Measurements from ENCODE around the gene FGD3.

The FGD3 gene

GRCh38 chr9:92971121-92971520 is 23.8 kb downstream of the FGD3 start:
- TF ChIP-seq, protein P1, sequence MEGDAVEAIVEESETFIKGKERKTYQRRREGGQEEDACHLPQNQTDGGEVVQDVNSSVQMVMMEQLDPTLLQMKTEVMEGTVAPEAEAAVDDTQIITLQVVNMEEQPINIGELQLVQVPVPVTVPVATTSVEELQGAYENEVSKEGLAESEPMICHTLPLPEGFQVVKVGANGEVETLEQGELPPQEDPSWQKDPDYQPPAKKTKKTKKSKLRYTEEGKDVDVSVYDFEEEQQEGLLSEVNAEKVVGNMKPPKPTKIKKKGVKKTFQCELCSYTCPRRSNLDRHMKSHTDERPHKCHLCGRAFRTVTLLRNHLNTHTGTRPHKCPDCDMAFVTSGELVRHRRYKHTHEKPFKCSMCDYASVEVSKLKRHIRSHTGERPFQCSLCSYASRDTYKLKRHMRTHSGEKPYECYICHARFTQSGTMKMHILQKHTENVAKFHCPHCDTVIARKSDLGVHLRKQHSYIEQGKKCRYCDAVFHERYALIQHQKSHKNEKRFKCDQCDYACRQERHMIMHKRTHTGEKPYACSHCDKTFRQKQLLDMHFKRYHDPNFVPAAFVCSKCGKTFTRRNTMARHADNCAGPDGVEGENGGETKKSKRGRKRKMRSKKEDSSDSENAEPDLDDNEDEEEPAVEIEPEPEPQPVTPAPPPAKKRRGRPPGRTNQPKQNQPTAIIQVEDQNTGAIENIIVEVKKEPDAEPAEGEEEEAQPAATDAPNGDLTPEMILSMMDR (IDR thresholded peaks at IDR 0.05; ENCODE audit: borderline replicate concordance, insufficient read depth, low read depth, low read length): no peak
- no peak overlapping the region for H3K4me3 ChIP-seq (ENCODE audit: low read depth, low read length)

DNA sequence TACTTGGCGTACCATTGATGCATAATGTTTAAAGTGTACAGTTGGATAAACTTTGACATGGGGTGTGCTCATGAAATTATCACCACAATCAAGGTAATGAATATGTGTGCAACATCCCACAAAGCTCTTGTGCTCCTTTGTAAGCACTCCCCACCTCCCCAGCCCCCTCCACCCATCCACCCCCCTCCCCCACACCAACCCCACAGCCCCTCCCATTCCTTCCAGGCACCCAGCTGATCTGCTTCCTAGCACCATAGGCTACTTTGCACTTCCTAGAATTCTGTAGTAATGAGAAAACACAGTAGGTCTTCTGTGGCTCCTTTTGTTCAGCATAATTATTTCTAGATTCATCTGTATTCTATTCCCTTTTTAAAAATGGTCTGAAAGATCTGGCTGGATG is 24.5 kb downstream of the FGD3 start:
- H3K4me3 ChIP-seq (ENCODE audit: low read depth, low read length): no peak overlapping the region
- TF ChIP-seq, protein P1 (IDR thresholded peaks at IDR 0.05; ENCODE audit: borderline replicate concordance, insufficient read depth, low read depth, low read length): no peak

- no peak overlapping the region for H3K4me3 ChIP-seq (ENCODE audit: low read depth, low read length)
- TF ChIP-seq, protein P1 (IDR thresholded peaks at IDR 0.05; ENCODE audit: borderline replicate concordance, insufficient read depth, low read depth, low read length): no peak
Measured at GRCh38 chr9:92973700-92974099, 26.4 kb downstream of the FGD3 start.

- no peak overlapping the region for H3K4me3 ChIP-seq (ENCODE audit: low read depth, low read length)
Measured at GRCh38 chr9:92974161-92974661, 26.9 kb downstream of the FGD3 start.

GRCh38 chr9:92974761-92975755 is 27.7 kb downstream of the FGD3 start:
- TF ChIP-seq, protein P1 (IDR thresholded peaks at IDR 0.05; ENCODE audit: borderline replicate concordance, insufficient read depth, low read depth, low read length): no peak
- H3K4me3 ChIP-seq (ENCODE audit: low read depth, low read length): no peak overlapping the region

More at GRCh38 chr9:92974161-92974661, 26.9 kb downstream of the FGD3 start:
- TF ChIP-seq, protein P1 (IDR thresholded peaks at IDR 0.05; ENCODE audit: borderline replicate concordance, insufficient read depth, low read depth, low read length): no peak

- no peak overlapping the region for H3K4me3 ChIP-seq (ENCODE audit: low read depth, low read length)
- TF ChIP-seq, protein P1 (IDR thresholded peaks at IDR 0.05; ENCODE audit: borderline replicate concordance, insufficient read depth, low read depth, low read length): no peak
Measured at GRCh38 chr9:92976431-92976830, 29.1 kb downstream of the FGD3 start.
